GM18867 (cell line): ENCODE results near the gene BRAT1.
"Not testable (repeated sequence)": the region's sequence is repeated elsewhere in the genome, so short reads cannot be mapped to it uniquely, and the experiment has no call there.

Source experiments
- ATAC-seq: cut with Tn5 transposase; IDR thresholded peaks from one replicate; pipeline ENCODE4 v1.9.1; 2021; ENCODE audit warnings: mild to moderate bottlenecking, moderate library complexity; ENCODE audit not compliant: unreplicated experiment

BRAT1 gene

GRCh38 chr7:2539031-2539911 lies 16.1 kb downstream of the BRAT1 start:
- ATAC-seq: no peak

- no peak for ATAC-seq
These were observed 17.1 kb downstream of the BRAT1 start for GRCh38 chr7:2537981-2538851.

GRCh38 chr7:2535872-2536627 lies 19.3 kb downstream of the BRAT1 start:
- ATAC-seq: not testable (repeated sequence)

- not testable (repeated sequence) for ATAC-seq
These were observed 21.1 kb downstream of the BRAT1 start for GRCh38 chr7:2534214-2534613.

GRCh38 chr7:2533566-2533965 lies 21.8 kb downstream of the BRAT1 start:
- not testable (repeated sequence) for ATAC-seq

- not testable (repeated sequence) for ATAC-seq
These were observed 22.5 kb downstream of the BRAT1 start for GRCh38 chr7:2532816-2533215.

GRCh38 chr7:2532199-2532772 lies 23.0 kb downstream of the BRAT1 start:
- ATAC-seq: not testable (repeated sequence)

GRCh38 chr7:2531796-2532110 lies 23.6 kb downstream of the BRAT1 start:
- ATAC-seq: not testable (repeated sequence)

GRCh38 chr7:2530994-2531795 lies 24.1 kb downstream of the BRAT1 start:
- not testable (repeated sequence) for ATAC-seq

- ATAC-seq: no peak
These were observed 25.0 kb downstream of the BRAT1 start for GRCh38 chr7:2530071-2530987.

- ATAC-seq: no peak
These were observed 25.9 kb downstream of the BRAT1 start for GRCh38 chr7:2529161-2530070.

GRCh38 chr7:2528481-2529095 lies 26.7 kb downstream of the BRAT1 start:
- no peak for ATAC-seq

GRCh38 chr7:2527505-2528467 lies 27.5 kb downstream of the BRAT1 start:
- ATAC-seq: no peak

GRCh38 chr7:2526659-2527504 lies 28.4 kb downstream of the BRAT1 start:
- no peak for ATAC-seq
